ENCODE results near the gene PPP1R8. TPM values are rescaled to one million over a fixed set of nuclear protein-coding genes. Genes with fewer than 3 reads are reported as not detected.

Gene PPP1R8
- total and polyA plus RNA-seq, 9 of the 15 experiments (the other 6 are each of a cell fraction or from before 2014, with no cell fraction given) = 16.2 to 107 (median 75.3) TPM

GRCh38 chr1:27858072-27858948, 27.7 kb downstream of the PPP1R8 start (continued):
- TF ChIP-seq ZNF398 (CRISPR knock-in tag; IDR thresholded peaks at IDR 0.05) (no peak), RBM17 (IDR thresholded peaks at IDR 0.05; ENCODE audit: borderline replicate concordance, low read depth, low read length) (no peak), CHCHD3 (CRISPR knock-in tag; IDR thresholded peaks at IDR 0.05) (no peak), ARID2 (IDR thresholded peaks at IDR 0.05) (0 out of 2 replicates have a peak, but pooled peaks have one; percentile 74), KAT7 (CRISPR knock-in tag; IDR thresholded peaks at IDR 0.05; ENCODE audit: borderline replicate concordance) (0 out of 2 replicates have a peak, but pooled peaks have one; percentile 66), TEAD2 (tag; IDR thresholded peaks at IDR 0.05) (no peak), BRD9 (IDR thresholded peaks at IDR 0.05; ENCODE audit: low read depth, partially characterized antibody) (peak; percentile 45), BDP1 (IDR thresholded peaks at IDR 0.05; ENCODE audit: insufficient read depth, insufficient read length) (no peak), DEAF1 (CRISPR knock-in tag; IDR thresholded peaks at IDR 0.05) (peak; percentile 95), ZNF41 (CRISPR knock-in tag; conservative IDR thresholded peaks at IDR 0.05) (no peak), TCF3 (CRISPR knock-in tag; IDR thresholded peaks at IDR 0.05) (peak; percentile 45; the same call in 1 of the 2 replicates), ZZZ3 (IDR thresholded peaks at IDR 0.05) (no peak)

All from K562 (cell line).